Fibroblast of mammary gland (primary cell): ENCODE measurements around the gene APLP2.

Experiments
- DNase-seq: peaks from one replicate; pipeline ENCODE4 v3.0.0-alpha.2; 2010; ENCODE audit warnings: low read depth
- H3K4me3 ChIP-seq: 2 replicates; pipeline ENCODE4 v1.5.1; 2011; ENCODE audit warnings: low read depth, mild to moderate bottlenecking, low read length, moderate library complexity; ENCODE audit not compliant: control insufficient read depth
- TF ChIP-seq, protein P1 (sequence below): conservative IDR thresholded peaks from 2 replicates; pipeline ENCODE4 v1.5.1; 2011; ENCODE audit warnings: low read depth, low read length, inconsistent platforms; ENCODE audit not compliant: control insufficient read depth, insufficient read depth

The APLP2 gene

DNA sequence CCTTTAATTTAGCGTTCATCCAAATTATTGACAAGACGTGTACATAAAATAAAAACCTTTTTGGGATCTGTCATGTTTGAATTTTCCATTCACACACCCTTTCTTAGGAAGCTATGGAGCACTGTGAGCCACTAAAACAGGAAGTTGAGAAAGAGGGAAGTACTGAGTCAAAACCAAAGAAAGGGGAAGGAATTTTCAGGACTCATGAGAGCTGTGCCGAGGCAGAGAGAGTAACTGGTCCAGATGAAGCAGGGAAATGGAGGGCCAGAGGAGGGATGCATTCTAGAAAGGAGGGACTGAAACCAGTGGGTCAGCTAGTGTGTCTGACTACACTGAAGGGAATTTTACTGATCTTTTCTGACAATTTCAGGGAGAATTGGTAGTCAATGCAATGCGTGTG, 24.9 kb downstream of the APLP2 start:
- TF ChIP-seq, protein P1, sequence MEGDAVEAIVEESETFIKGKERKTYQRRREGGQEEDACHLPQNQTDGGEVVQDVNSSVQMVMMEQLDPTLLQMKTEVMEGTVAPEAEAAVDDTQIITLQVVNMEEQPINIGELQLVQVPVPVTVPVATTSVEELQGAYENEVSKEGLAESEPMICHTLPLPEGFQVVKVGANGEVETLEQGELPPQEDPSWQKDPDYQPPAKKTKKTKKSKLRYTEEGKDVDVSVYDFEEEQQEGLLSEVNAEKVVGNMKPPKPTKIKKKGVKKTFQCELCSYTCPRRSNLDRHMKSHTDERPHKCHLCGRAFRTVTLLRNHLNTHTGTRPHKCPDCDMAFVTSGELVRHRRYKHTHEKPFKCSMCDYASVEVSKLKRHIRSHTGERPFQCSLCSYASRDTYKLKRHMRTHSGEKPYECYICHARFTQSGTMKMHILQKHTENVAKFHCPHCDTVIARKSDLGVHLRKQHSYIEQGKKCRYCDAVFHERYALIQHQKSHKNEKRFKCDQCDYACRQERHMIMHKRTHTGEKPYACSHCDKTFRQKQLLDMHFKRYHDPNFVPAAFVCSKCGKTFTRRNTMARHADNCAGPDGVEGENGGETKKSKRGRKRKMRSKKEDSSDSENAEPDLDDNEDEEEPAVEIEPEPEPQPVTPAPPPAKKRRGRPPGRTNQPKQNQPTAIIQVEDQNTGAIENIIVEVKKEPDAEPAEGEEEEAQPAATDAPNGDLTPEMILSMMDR, result no peak
- no peak overlapping the region for H3K4me3 ChIP-seq
- no peak for DNase-seq

DNA sequence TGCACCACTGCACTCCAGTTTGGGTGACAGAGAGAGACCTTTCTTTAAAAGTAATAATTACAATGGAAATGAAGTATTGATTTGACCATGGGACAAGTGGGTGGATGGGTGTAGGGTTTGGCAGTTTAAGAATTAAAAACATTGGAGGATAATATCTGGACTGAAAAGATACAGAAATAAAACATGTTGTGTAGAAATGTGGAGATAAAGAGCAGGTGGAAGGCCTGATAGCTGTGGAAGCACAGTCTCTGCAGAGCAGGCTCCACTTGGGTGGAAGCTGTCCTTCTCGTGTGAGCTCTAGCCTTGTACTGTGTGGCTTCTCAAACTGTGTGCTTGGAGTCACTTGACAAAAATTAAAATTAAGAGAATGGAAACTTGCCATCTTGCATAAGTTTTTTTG, 25.6 kb downstream of the APLP2 start:
- DNase-seq, result no peak
- H3K4me3 ChIP-seq, result no peak overlapping the region
- TF ChIP-seq, protein P1, result no peak

DNA sequence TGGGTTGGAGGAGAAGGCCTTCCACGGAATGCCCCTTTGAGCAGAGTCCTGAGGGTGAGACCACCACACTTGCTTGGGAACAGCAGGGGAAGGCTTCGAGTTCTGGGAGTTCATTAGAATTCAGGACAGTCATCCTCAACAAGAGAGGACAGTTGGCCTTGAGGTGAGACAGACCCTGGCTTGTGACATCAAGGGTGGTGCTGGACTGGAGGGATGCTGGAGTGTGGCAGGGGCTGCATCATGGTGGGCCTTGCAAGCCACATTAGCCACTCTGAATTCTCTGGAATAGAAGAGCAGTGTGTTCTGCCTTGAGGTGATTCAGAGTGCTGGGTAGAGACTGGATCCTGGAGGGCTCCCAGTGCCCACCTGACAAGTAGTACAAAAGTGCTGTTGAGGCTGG, 26.3 kb downstream of the APLP2 start:
- H3K4me3 ChIP-seq, result no peak overlapping the region
- TF ChIP-seq, protein P1, result no peak
- DNase-seq, result no peak

DNA sequence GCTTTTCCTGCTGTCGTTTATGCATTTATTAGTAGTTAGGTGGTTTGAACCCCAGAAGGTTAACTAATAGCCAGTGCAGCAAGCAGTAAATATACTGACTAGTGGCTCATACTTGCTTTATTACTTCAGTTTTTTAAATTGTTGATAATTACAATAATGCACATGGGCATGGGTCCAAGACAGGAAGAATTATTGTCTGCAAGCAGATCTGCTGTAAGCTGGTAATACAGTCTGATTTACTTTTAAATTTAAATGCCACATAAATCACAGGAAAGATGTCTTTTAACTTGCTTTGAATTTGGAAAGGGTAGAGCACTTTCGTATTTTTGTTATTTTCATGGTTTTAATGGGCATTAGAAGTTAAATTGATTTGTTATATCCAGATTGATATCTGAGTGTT, 27.1 kb downstream of the APLP2 start:
- TF ChIP-seq, protein P1, result no peak
- no peak overlapping the region for H3K4me3 ChIP-seq

DNA sequence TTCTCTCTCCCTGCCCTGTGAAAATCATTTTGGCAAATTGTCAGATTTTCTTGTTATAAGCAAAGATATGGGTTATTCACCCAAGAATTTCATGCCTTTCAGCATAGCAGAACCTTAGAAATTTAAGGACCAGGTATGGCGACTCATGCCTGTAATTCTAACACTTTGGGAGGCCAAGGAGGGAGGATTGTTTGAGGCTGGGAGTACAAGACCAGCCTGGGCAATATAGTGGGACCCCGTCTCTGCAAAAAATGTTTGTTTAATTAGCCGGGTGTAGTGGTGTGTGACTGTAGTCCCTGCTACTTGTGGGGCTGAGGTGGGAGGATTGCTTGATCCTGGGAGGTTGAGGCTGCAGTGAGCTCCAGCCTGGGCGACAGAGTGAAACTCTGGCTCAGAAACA, 27.6 kb downstream of the APLP2 start:
- no peak overlapping the region for H3K4me3 ChIP-seq
- DNase-seq, result no peak
- TF ChIP-seq, protein P1, result no peak

More for the DNA sequence above, 27.1 kb downstream of the APLP2 start:
- DNase-seq, result no peak

DNA sequence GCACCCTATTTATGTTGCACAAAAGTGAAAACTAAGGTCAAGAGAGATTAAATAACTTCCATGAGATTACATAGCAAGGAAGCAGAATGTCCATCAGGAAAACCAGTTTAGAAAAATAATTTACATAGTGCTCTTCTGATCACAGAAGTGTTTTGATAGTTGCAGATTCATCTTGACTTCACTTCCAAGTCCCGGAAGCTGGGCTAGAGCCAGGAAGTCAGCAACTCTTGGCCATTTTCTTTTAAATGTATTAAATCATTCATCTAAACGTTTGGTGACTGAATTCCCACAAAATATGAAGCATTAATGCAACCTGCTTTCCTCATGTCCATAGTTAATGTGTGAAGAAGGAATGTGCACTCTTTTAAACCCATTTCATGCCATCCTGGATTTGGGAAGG, 29.7 kb downstream of the APLP2 start:
- DNase-seq, result no peak

More for the DNA sequence above, 29.7 kb downstream of the APLP2 start:
- H3K4me3 ChIP-seq, result no peak overlapping the region
- TF ChIP-seq, protein P1, result no peak
